Measurements from ENCODE around the gene SLC41A1. TPM values are rescaled to one million over a fixed set of nuclear protein-coding genes. Genes with fewer than 3 reads are reported as not detected.

Gene SLC41A1
- total and polyA plus RNA-seq, 2 experiments from 2014 or later: 21.3 to 22.4 TPM

DNA sequence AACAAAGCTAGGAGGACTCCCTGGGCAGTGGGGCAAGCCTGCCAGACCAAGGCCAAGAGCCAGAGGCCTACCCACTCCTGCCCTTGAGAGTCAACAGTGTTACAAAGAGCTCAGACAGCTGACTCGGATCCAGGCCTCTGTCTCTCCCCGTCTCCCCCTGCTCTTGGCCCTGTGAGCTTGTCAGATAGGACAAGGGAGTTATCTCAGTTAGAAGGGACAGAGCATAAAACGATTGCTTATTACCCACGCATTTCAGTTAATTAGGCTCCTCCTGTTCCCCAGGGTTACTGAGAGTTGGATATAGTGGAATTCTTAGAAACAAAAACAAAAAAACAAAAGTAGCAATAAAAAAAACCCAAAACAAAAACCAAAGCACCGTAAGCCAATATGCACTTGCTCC, 1.3 kb downstream of the SLC41A1 start:
- Histone ChIP-seq H3K79me2 (ENCODE audit: insufficient read depth) (peaks cover 58% of the 10 kb centered on the region), H4K20me1 (ENCODE audit: insufficient read depth) (no peaks in the 10 kb centered on the region), H3K4me2 (ENCODE audit: unreplicated experiment) (peak overlapping the region; percentile 97), H3F3A (ENCODE audit: insufficient read depth) (0 out of 2 replicates have a peak, but pooled peaks cover 8% of the 10 kb centered on the region), H3K9me2 (ENCODE audit: insufficient read depth) (no peaks in the 10 kb centered on the region), H2AFZ (peak overlapping the region; percentile 92), H3K27ac (peak overlapping the region; percentile 35), H3K9ac (peak overlapping the region; percentile 83), H3K36me3 (ENCODE audit: low read depth) (no peaks in the 10 kb centered on the region), H3K4me1 (ENCODE audit: insufficient read depth) (peaks cover 12% of the 10 kb centered on the region), H3K4me3 (peak overlapping the region; percentile 89), H3K9me3 (ENCODE audit: low read depth) (no peaks in the 10 kb centered on the region), H3K27me3 (replicated peaks; ENCODE audit: insufficient read depth) (no peaks in the 10 kb centered on the region)
- in situ Hi-C loops (cut with MboI): no loop called here
- WGBS, 2 experiments (ENCODE audit: low coverage in 1 of 2, low lambda C conversion rate in 2 of 2, missing lambda C conversion rate in 2 of 2): 6 to 19% methylated on average over 5 of the region's 5 CpGs
- DNase-seq: peak; percentile 42
- TF ChIP-seq EZH2phosphoT487 (IDR thresholded peaks at IDR 0.05; ENCODE audit: insufficient read depth, low read depth) (no peak), EZH2 (IDR thresholded peaks at IDR 0.05; ENCODE audit: insufficient read depth, poor library complexity, severe bottlenecking) (no peak)

DNA sequence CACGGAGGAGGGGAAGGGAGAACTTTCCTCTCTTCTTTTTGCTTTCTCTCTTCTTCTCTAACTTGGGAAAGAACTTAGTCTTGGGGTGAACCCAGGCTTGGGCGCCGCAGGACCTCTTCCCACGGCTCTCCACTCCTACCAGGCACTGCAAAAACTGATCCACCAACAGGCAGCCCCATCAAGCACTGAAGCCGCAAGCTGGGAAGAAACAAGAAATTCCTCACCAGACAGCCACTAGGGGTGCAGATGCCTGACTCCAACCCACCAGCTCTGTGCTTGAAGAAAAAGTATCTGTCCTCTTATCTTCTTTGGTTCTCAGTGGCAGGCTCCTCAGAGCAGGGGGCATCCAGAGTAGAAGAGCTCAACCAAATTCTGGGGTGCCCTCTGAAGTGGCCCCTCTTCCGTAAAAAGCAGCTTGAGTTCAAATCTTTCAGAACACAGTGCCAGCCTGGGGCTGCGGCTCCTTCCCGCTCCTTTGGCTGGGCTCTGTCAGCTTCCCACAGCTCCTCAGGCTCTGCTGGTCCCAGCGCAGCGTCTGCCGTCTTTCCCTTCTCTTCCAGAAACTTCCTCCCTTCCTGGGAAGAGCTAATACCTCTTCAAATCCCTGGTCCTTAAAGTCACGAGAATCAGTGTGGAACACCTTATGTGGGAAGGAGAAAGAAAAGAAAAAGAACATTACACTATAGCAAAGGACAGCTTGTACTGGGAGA, 2.4 kb downstream of the SLC41A1 start:
- Histone ChIP-seq H3K9me2 (ENCODE audit: insufficient read depth) (no peaks in the 10 kb centered on the region), H3F3A (ENCODE audit: insufficient read depth) (0 out of 2 replicates have a peak, but pooled peaks cover 8% of the 10 kb centered on the region), H3K4me2 (ENCODE audit: unreplicated experiment) (no peak overlapping the region), H3K36me3 (ENCODE audit: low read depth) (no peaks in the 10 kb centered on the region), H3K4me1 (ENCODE audit: insufficient read depth) (peaks cover 14% of the 10 kb centered on the region), H2AFZ (no peak overlapping the region), H3K27ac (no peak overlapping the region), H3K9me3 (ENCODE audit: low read depth) (no peaks in the 10 kb centered on the region), H3K27me3 (replicated peaks; ENCODE audit: insufficient read depth) (no peaks in the 10 kb centered on the region), H3K4me3 (no peak overlapping the region), H3K79me2 (ENCODE audit: insufficient read depth) (peaks cover 62% of the 10 kb centered on the region), H4K20me1 (ENCODE audit: insufficient read depth) (no peaks in the 10 kb centered on the region), H3K9ac (no peak overlapping the region)
- TF ChIP-seq EZH2phosphoT487 (IDR thresholded peaks at IDR 0.05; ENCODE audit: insufficient read depth, low read depth) (no peak), EZH2 (IDR thresholded peaks at IDR 0.05; ENCODE audit: insufficient read depth, poor library complexity, severe bottlenecking) (no peak)
- 88 to 89% methylated on average over 11 to 12 of the region's 12 CpGs for WGBS, 2 experiments (ENCODE audit: low coverage in 1 of 2, low lambda C conversion rate in 2 of 2, missing lambda C conversion rate in 2 of 2)
- DNase-seq: peak; percentile 31
- in situ Hi-C loops (cut with MboI): no loop called here

DNA sequence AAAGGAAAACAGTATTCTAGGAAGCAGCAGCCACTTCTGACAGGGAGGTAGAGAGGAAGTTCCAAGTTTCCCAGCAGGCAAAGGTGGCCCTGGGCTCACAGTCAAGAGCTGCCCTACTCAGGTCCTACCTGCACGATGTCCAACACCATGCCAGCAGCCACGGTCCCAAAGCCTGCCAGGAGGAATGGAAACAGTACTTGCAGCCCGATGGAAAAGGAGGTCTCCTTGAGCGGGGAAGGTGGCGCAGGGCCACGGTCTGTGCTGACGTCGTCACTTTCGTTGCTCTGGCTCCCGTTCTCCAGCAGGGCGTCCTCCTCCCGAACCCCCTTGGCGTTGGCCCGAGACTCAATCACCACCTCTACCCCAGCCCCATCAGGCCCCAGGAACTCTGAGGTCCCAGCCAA, 3.1 kb downstream of the SLC41A1 start:
- H3K9me3 ChIP-seq (ENCODE audit: low read depth): no peaks in the 10 kb centered on the region
- H3K79me2 ChIP-seq (ENCODE audit: insufficient read depth): peaks cover 66% of the 10 kb centered on the region
- H3K27me3 ChIP-seq (replicated peaks; ENCODE audit: insufficient read depth): no peaks in the 10 kb centered on the region
- no peak overlapping the region for H3K4me2 ChIP-seq (ENCODE audit: unreplicated experiment)
- H3K36me3 ChIP-seq (ENCODE audit: low read depth): no peaks in the 10 kb centered on the region
- 94% methylated on average over 14 of the region's 14 CpGs for WGBS, 2 experiments (ENCODE audit: low coverage in 1 of 2, low lambda C conversion rate in 2 of 2, missing lambda C conversion rate in 2 of 2)
- no peak overlapping the region for H3K4me3 ChIP-seq
- in situ Hi-C loops (cut with MboI): no loop called here
- H2AFZ ChIP-seq: no peak overlapping the region
- TF ChIP-seq EZH2phosphoT487 (IDR thresholded peaks at IDR 0.05; ENCODE audit: insufficient read depth, low read depth) (no peak), EZH2 (IDR thresholded peaks at IDR 0.05; ENCODE audit: insufficient read depth, poor library complexity, severe bottlenecking) (no peak)
- H3F3A ChIP-seq (ENCODE audit: insufficient read depth): 0 out of 2 replicates have a peak, but pooled peaks cover 8% of the 10 kb centered on the region
- DNase-seq: no peak
- H3K9ac ChIP-seq: no peak overlapping the region
- no peaks in the 10 kb centered on the region for H4K20me1 ChIP-seq (ENCODE audit: insufficient read depth)
- H3K4me1 ChIP-seq (ENCODE audit: insufficient read depth): peaks cover 20% of the 10 kb centered on the region
- H3K9me2 ChIP-seq (ENCODE audit: insufficient read depth): no peaks in the 10 kb centered on the region
- no peak overlapping the region for H3K27ac ChIP-seq

DNA sequence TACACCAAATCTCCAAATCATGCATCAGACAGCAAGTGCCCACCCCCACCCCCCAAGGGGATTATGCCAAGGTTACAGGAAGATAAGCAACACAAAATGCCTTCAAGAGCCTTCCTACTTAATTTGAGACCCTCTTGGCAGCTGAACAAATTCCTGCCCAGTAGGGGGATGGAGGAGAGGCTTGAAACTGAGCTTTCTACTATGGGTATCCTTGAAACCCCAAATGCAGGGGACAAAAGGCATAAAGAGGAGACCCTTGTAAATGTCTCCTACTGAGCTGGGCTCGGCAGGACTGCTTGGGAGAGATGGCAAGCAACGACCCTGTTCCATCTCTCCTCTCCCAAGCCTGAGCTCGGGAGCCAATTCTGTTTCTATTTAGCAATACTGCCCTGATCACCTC, 3.5 kb downstream of the SLC41A1 start:
- H3K9ac ChIP-seq: no peak overlapping the region
- no peaks in the 10 kb centered on the region for H4K20me1 ChIP-seq (ENCODE audit: insufficient read depth)
- no peak overlapping the region for H3K27ac ChIP-seq
- 75 to 81% methylated on average over 3 of the region's 3 CpGs for WGBS, 2 experiments (ENCODE audit: low coverage in 1 of 2, low lambda C conversion rate in 2 of 2, missing lambda C conversion rate in 2 of 2)
- H3F3A ChIP-seq (ENCODE audit: insufficient read depth): 0 out of 2 replicates have a peak, but pooled peaks cover 8% of the 10 kb centered on the region
- peaks cover 25% of the 10 kb centered on the region for H3K4me1 ChIP-seq (ENCODE audit: insufficient read depth)
- peaks cover 71% of the 10 kb centered on the region for H3K79me2 ChIP-seq (ENCODE audit: insufficient read depth)
- H3K27me3 ChIP-seq (replicated peaks; ENCODE audit: insufficient read depth): no peaks in the 10 kb centered on the region
- no peaks in the 10 kb centered on the region for H3K9me2 ChIP-seq (ENCODE audit: insufficient read depth)
- in situ Hi-C loops (cut with MboI): no loop called here
- H3K9me3 ChIP-seq (ENCODE audit: low read depth): no peaks in the 10 kb centered on the region
- H3K4me2 ChIP-seq (ENCODE audit: unreplicated experiment): no peak overlapping the region
- DNase-seq: no peak
- H3K4me3 ChIP-seq: no peak overlapping the region
- no peak overlapping the region for H2AFZ ChIP-seq
- H3K36me3 ChIP-seq (ENCODE audit: low read depth): no peaks in the 10 kb centered on the region
- no peak for TF ChIP-seq EZH2 (IDR thresholded peaks at IDR 0.05; ENCODE audit: insufficient read depth, poor library complexity, severe bottlenecking)
- TF ChIP-seq EZH2phosphoT487 (IDR thresholded peaks at IDR 0.05; ENCODE audit: insufficient read depth, low read depth): no peak

Data from GM23248 (cell line).